GM10266 (cell line): ENCODE data around the gene COL18A1.

ENCODE experiments used
- DNase-seq: peaks from one replicate; pipeline ENCODE4 v3.0.0; 2012; ENCODE audit errors: extremely low spot score
- CTCF ChIP-seq: IDR thresholded peaks from 2 replicates; pipeline ENCODE4 v1.5.1; 2012; ENCODE audit warnings: mild to moderate bottlenecking, low read depth; ENCODE audit not compliant: control insufficient read depth, insufficient read depth; ENCODE audit errors: missing control alignments

Gene COL18A1

GRCh38 chr21:45412909-45413611, 8.1 kb downstream of the COL18A1 start:
- no peak for TF ChIP-seq CTCF
- DNase-seq = no peak

- TF ChIP-seq CTCF = no peak
- DNase-seq = no peak
Observed at GRCh38 chr21:45413922-45414321, 9.0 kb downstream of the COL18A1 start.

GRCh38 chr21:45414396-45415187, 9.6 kb downstream of the COL18A1 start:
- no peak for TF ChIP-seq CTCF

GRCh38 chr21:45415188-45415942, 10.4 kb downstream of the COL18A1 start:
- no peak for DNase-seq
- no peak for TF ChIP-seq CTCF

More at GRCh38 chr21:45414396-45415187, 9.6 kb downstream of the COL18A1 start:
- no peak for DNase-seq

- no peak for TF ChIP-seq CTCF
- DNase-seq = no peak
Observed at GRCh38 chr21:45415943-45416611, 11.1 kb downstream of the COL18A1 start.

- TF ChIP-seq CTCF = no peak
- DNase-seq = no peak
Observed at GRCh38 chr21:45416620-45417019, 11.7 kb downstream of the COL18A1 start.
